Stimulated activated CD4-positive, alpha-beta T cell treated with anti-CD3 and anti-CD28 coated beads, Interleukin-4, amount 100 ng/mL, for 48 hours (primary cell): ENCODE results near the gene ZNF248.
"Not testable (repeated sequence)": the region's sequence is repeated elsewhere in the genome, so short reads cannot be mapped to it uniquely, and the experiment has no call there.

Experiments
- DNase-seq, 2 donors: peaks; one replicate each; pipeline ENCODE4 v3.0.0-alpha.2; 2020; ENCODE audit warnings: low read depth in 2 of 2

Gene ZNF248

GRCh38 chr10:37739181-37739580, 118.2 kb downstream of the ZNF248 start:
- no peak for DNase-seq

DNA sequence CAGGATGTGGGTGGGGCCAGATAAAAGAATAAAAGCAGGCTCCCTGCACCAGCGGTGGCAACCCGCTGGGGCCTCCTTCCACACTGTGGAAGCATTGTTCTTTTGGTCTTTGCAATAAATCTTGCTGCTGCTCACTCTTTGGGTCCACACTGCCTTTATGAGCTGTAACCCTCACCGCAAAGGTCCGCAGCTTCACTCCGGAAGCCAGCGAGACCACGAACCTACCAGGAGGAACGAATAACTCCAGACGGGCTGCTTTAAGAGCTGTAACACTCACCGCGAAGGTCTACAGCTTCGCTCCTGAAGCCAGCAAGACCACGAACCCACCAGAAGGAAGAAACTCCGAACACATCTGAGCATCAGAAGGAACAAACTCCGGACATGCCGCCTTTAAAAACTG, 119.2 kb downstream of the ZNF248 start:
- DNase-seq, result not testable (repeated sequence)

GRCh38 chr10:37737336-37737735, 120.1 kb downstream of the ZNF248 start:
- DNase-seq, result no peak

- no peak for DNase-seq
Measured at GRCh38 chr10:37736120-37736519, 121.3 kb downstream of the ZNF248 start.

- no peak for DNase-seq
Measured at GRCh38 chr10:37734971-37735370, 122.4 kb downstream of the ZNF248 start.
